NT2/D1 (cell line): ENCODE measurements around the gene NRF1.
"Not testable (repeated sequence)": the region's sequence is repeated elsewhere in the genome, so short reads cannot be mapped to it uniquely, and the experiment has no call there.

ENCODE experiments used
- SUZ12 ChIP-seq: IDR thresholded peaks from 2 replicates; pipeline ENCODE4 v1.6.1; 2011; ENCODE audit not compliant: insufficient read length, insufficient read depth; ENCODE audit errors: extremely low read depth
- YY1 ChIP-seq: IDR thresholded peaks from 2 replicates; pipeline ENCODE4 v1.6.1; 2011; ENCODE audit not compliant: insufficient read length, insufficient read depth
- ZNF274 ChIP-seq: IDR thresholded peaks from 2 replicates; pipeline ENCODE4 v1.6.1; 2011; ENCODE audit warnings: mild to moderate bottlenecking, low read depth, low read length

GRCh38 chr7:129596386-129596785 is 15.1 kb upstream of the NRF1 start:
- not testable (repeated sequence) for TF ChIP-seq YY1, SUZ12, ZNF274
